ENCODE measurements around the gene PRR7.

PRR7 gene

GRCh38 chr5:177435847-177436536 lies 10.6 kb upstream of the PRR7 start:
- FAIRE-seq (no peak), DNase-seq (ENCODE audit: low spot score) (no peak)

- DNase-seq (ENCODE audit: low spot score) (no peak), FAIRE-seq (no peak)
Measured at GRCh38 chr5:177437623-177438022, 9.0 kb upstream of the PRR7 start.

- DNase-seq (ENCODE audit: low spot score), result no peak
- FAIRE-seq, result no peak
Measured at GRCh38 chr5:177438468-177438867, 8.1 kb upstream of the PRR7 start.

- FAIRE-seq (no peak), DNase-seq (ENCODE audit: low spot score) (no peak)
Measured at GRCh38 chr5:177439518-177440053, 7.0 kb upstream of the PRR7 start.

- DNase-seq (ENCODE audit: low spot score), result no peak
- no peak for FAIRE-seq
Measured at GRCh38 chr5:177440211-177440989, 6.2 kb upstream of the PRR7 start.

GRCh38 chr5:177440990-177441780 lies 5.4 kb upstream of the PRR7 start:
- DNase-seq (ENCODE audit: low spot score), result no peak
- FAIRE-seq, result no peak

GRCh38 chr5:177442066-177442826 lies 4.4 kb upstream of the PRR7 start:
- FAIRE-seq (no peak), DNase-seq (ENCODE audit: low spot score) (no peak)

GRCh38 chr5:177443144-177443983 lies 3.2 kb upstream of the PRR7 start:
- DNase-seq (ENCODE audit: low spot score) (no peak), FAIRE-seq (no peak)

- FAIRE-seq, result no peak
- no peak for DNase-seq (ENCODE audit: low spot score)
Measured at GRCh38 chr5:177444106-177445051, 2.2 kb upstream of the PRR7 start.

GRCh38 chr5:177445052-177445916 lies 1.3 kb upstream of the PRR7 start:
- FAIRE-seq, result no peak
- no peak for DNase-seq (ENCODE audit: low spot score)

- FAIRE-seq (no peak), DNase-seq (ENCODE audit: low spot score) (no peak)
Measured at GRCh38 chr5:177445917-177446199, 756 bp upstream of the PRR7 start.

- no peak for FAIRE-seq
- peak; percentile 56 for DNase-seq (ENCODE audit: low spot score)
Measured at GRCh38 chr5:177447066-177447610, 524 bp downstream of the PRR7 start.

- peak; percentile 99 for DNase-seq (ENCODE audit: low spot score)
- peak; percentile 97 for FAIRE-seq
Measured at GRCh38 chr5:177447611-177448243, 1.1 kb downstream of the PRR7 start.

GRCh38 chr5:177448244-177448950 lies 1.8 kb downstream of the PRR7 start:
- no peak for FAIRE-seq
- no peak for DNase-seq (ENCODE audit: low spot score)

GRCh38 chr5:177449140-177450061 lies 2.8 kb downstream of the PRR7 start:
- DNase-seq (ENCODE audit: low spot score) (no peak), FAIRE-seq (no peak)

Measured in RCC 7860 (cell line).